Fibroblast of lung (primary cell): Measurements from ENCODE around the gene ARMC9. TPM values are rescaled to one million over a fixed set of nuclear protein-coding genes. Genes with fewer than 3 reads are reported as not detected.
A peak's percentile ranks its signal among the peaks of the same experiment; 100 is the strongest.

Experiments used
- DNase-seq, 2 donors: peaks; one replicate each; pipeline versions ENCODE4 v3.0.0 to v3.0.0-alpha.2; 2010; ENCODE audit warnings: low read depth in 2 of 2
- H2AFZ ChIP-seq: 2 replicates; pipeline ENCODE4 v1.5.1; 2012; ENCODE audit warnings: low read length, control low read depth, inconsistent platforms
- H3K27ac ChIP-seq: 2 replicates; pipeline ENCODE4 v1.5.1; 2011; ENCODE audit warnings: low read length, control low read depth; ENCODE audit not compliant: insufficient read depth
- H3K27me3 ChIP-seq: 2 replicates; pipeline ENCODE4 v1.5.1; 2011; ENCODE audit warnings: mild to moderate bottlenecking, low read length; ENCODE audit not compliant: control insufficient read depth, insufficient read depth
- H3K36me3 ChIP-seq: 2 replicates; pipeline ENCODE4 v1.5.1; 2011; ENCODE audit warnings: low read length; ENCODE audit not compliant: control insufficient read depth, insufficient read depth
- H3K4me1 ChIP-seq: 2 replicates; pipeline ENCODE4 v1.5.1; 2011; ENCODE audit warnings: low read length; ENCODE audit not compliant: control insufficient read depth, insufficient read depth; ENCODE audit errors: extremely low read depth
- H3K4me2 ChIP-seq: 2 replicates; pipeline ENCODE4 v1.5.1; 2011; ENCODE audit warnings: low read length, control low read depth; ENCODE audit not compliant: insufficient read depth; ENCODE audit errors: extremely low read depth
- H3K4me3 ChIP-seq, 4 experiments: fragments of 200-600 bp in 1 of 4; sonication (generic) in 1 of 4; replicated peaks in 1 of 4; 2 replicates each; pipeline ENCODE4 v1.5.1; 2011 to 2016; ENCODE audit warnings: low read length in 4 of 4, low read depth in 3 of 4, mild to moderate bottlenecking in 3 of 4, control low read depth in 2 of 4, inconsistent platforms in 1 of 4, mixed read lengths in 1 of 4; ENCODE audit not compliant: insufficient read depth in 1 of 4; ENCODE audit errors: control extremely low read depth in 1 of 4
- H3K79me2 ChIP-seq: 2 replicates; pipeline ENCODE4 v1.5.1; 2012; ENCODE audit warnings: mild to moderate bottlenecking, low read length, inconsistent platforms; ENCODE audit not compliant: control insufficient read depth, insufficient read depth
- H3K9ac ChIP-seq: 2 replicates; pipeline ENCODE4 v1.5.1; 2011; ENCODE audit warnings: mild to moderate bottlenecking, low read length, control low read depth; ENCODE audit not compliant: insufficient read depth
- H3K9me3 ChIP-seq: 2 replicates; pipeline ENCODE4 v1.5.1; 2012; ENCODE audit warnings: low read depth, low read length; ENCODE audit not compliant: control insufficient read depth, insufficient read depth
- H4K20me1 ChIP-seq: 2 replicates; pipeline ENCODE4 v1.5.1; 2011; ENCODE audit warnings: low read length; ENCODE audit not compliant: control insufficient read depth, insufficient read depth; ENCODE audit errors: extremely low read depth
- EZH2 ChIP-seq: IDR thresholded peaks from 2 replicates; pipeline ENCODE4 v1.5.1; 2012; ENCODE audit warnings: low read length, control low read depth, mild to moderate bottlenecking; ENCODE audit errors: missing control alignments
- polyA plus RNA-seq, 2 donors: library from polyadenylated mRNA; depleted of rRNA in 1 of 2; stranded (reverse) in 1 of 2; unstranded in 1 of 2; fragments of >200 nt; gene quantifications; 2 replicates each; pipeline ENCODE4 v1.2.1, GENCODE V29; 2011 to 2012; ENCODE audit warnings: missing spikeins in 1 of 2
- total RNA-seq: library from RNA; depleted of rRNA; stranded (reverse); fragments of >200 nt; gene quantifications from 2 replicates; pipeline ENCODE4 v1.2.1, GENCODE V29; 2014
- TF ChIP-seq, protein P1 (sequence below), 2 donors: IDR thresholded peaks in 1 of 2; conservative IDR thresholded peaks in 1 of 2; 1 replicate in 1 of 2; 2 replicates in 1 of 2; pipeline ENCODE4 v1.5.1; 2011 to 2012; ENCODE audit warnings: low read length in 2 of 2, control low read depth in 1 of 2, inconsistent platforms in 1 of 2, low read depth in 1 of 2, mild to moderate bottlenecking in 1 of 2

ARMC9 gene
- total and polyA plus RNA-seq, 2 donors (not counting 1 experiment from before 2014, with no cell fraction given), result 68.4 to 153 TPM

DNA sequence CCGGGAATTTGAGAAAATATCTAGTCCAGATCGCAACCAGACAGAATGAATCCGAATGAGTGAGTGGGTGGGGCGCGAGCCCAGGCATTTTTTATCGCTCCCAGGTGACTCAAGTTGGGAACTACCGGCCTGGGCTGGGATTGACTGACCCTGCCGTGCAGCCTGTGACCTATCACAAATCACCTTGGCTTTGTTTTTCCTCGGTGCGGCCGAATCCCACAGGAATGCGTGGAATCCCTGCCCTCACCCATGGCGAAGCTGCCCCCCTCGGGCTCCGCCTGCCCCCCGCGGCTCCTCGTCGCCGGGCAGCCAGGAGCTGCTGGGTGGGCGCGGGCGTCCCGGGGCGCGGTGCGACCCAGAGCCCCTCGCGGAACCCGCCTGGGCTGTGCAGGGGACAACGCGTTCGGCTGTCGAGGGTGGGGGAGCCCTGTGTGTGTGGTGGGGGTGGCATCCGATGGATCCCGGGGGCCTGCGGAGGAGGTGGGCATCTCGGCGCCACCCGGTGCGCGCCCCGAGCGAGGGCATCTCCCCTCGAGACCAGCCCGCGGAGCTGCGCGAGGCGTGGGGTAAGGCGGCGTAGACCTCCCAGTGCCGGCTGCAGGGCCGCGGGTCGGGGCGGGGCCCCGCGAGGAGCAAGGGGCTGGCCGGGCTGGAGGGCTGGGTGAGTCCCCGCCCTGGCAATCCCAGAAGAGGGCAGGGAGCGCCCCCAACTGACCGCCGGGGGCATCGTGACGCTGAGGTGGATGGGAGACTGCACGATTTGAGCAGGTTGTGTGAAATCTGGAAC lies 213.6 kb downstream of the ARMC9 start:
- H2AFZ ChIP-seq, result peak overlapping the region; percentile 40
- H3K9me3 ChIP-seq, result no peaks in the 10 kb centered on the region
- H3K27me3 ChIP-seq, result no peaks in the 10 kb centered on the region
- no peaks in the 10 kb centered on the region for H3K36me3 ChIP-seq
- no peaks in the 10 kb centered on the region for H3K79me2 ChIP-seq
- TF ChIP-seq EZH2, result no peak
- TF ChIP-seq, protein P1, sequence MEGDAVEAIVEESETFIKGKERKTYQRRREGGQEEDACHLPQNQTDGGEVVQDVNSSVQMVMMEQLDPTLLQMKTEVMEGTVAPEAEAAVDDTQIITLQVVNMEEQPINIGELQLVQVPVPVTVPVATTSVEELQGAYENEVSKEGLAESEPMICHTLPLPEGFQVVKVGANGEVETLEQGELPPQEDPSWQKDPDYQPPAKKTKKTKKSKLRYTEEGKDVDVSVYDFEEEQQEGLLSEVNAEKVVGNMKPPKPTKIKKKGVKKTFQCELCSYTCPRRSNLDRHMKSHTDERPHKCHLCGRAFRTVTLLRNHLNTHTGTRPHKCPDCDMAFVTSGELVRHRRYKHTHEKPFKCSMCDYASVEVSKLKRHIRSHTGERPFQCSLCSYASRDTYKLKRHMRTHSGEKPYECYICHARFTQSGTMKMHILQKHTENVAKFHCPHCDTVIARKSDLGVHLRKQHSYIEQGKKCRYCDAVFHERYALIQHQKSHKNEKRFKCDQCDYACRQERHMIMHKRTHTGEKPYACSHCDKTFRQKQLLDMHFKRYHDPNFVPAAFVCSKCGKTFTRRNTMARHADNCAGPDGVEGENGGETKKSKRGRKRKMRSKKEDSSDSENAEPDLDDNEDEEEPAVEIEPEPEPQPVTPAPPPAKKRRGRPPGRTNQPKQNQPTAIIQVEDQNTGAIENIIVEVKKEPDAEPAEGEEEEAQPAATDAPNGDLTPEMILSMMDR (conservative IDR thresholded peaks at IDR 0.05 in 1 of 2, IDR thresholded peaks at IDR 0.05 in 1 of 2; ENCODE audit: low read depth in 1 of 2, low read length in 2 of 2), result peak; percentile 86 to 87
- peak overlapping the region; percentile 35 to 71 (median 46) for H3K4me3 ChIP-seq
- H3K27ac ChIP-seq, result no peak overlapping the region
- no peaks in the 10 kb centered on the region for H4K20me1 ChIP-seq
- peak overlapping the region; percentile 70 for H3K4me2 ChIP-seq
- peak; percentile 72 to 75 for DNase-seq
- no peaks in the 10 kb centered on the region for H3K4me1 ChIP-seq
- peak overlapping the region; percentile 48 for H3K9ac ChIP-seq

DNA sequence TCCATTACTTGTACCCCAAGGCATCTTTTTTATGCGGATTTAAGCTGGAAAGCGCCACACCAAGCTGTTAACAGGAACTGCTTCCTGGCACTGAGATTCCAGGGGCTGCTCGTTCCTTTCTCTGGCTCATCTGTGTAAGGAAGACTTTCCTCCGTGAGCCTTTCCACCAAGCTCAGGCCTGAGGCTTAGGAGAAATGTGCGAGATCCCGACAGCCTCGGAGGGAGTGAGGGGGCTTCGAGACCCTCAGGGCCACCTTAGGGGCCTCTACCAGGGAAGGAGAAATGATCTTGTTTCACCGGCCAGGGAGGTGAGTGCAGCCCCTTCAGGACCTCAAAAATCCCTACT lies 214.2 kb downstream of the ARMC9 start:
- no peak overlapping the region for H3K4me2 ChIP-seq
- H3K9ac ChIP-seq, result no peak overlapping the region
- no peak for TF ChIP-seq EZH2
- TF ChIP-seq, protein P1 (conservative IDR thresholded peaks at IDR 0.05 in 1 of 2, IDR thresholded peaks at IDR 0.05 in 1 of 2; ENCODE audit: low read depth in 1 of 2, low read length in 2 of 2), result no peak
- no peaks in the 10 kb centered on the region for H3K4me1 ChIP-seq
- no peak for DNase-seq
- peak overlapping the region; percentile 76 for H2AFZ ChIP-seq
- no peak overlapping the region for H3K27ac ChIP-seq
- H4K20me1 ChIP-seq, result no peaks in the 10 kb centered on the region
- no peaks in the 10 kb centered on the region for H3K79me2 ChIP-seq
- H3K27me3 ChIP-seq, result no peaks in the 10 kb centered on the region
- no peaks in the 10 kb centered on the region for H3K9me3 ChIP-seq
- H3K36me3 ChIP-seq, result no peaks in the 10 kb centered on the region
- H3K4me3 ChIP-seq, result peak overlapping the region in 2 of 4 experiments; percentile 32 to 71

DNA sequence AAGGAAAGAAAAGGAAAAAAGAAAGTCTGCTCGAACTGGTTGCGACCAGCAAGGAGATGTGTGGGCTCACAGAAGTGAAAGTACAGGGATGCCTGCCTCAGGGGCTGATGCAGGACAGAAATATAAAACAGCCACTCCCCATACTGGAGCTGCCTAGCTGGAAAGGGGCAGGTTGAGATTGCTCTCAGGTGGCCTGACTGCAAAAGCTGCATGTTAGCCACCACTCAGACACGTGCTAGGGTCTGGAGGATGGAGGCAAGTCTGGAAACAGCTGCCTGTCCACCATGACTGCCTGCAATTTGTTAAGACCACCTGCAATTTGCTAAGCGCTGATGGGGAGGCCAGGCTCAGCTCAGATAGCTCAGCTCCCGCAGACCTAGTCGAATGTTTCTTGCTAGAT lies 215.0 kb downstream of the ARMC9 start:
- TF ChIP-seq, protein P1 (conservative IDR thresholded peaks at IDR 0.05 in 1 of 2, IDR thresholded peaks at IDR 0.05 in 1 of 2; ENCODE audit: low read depth in 1 of 2, low read length in 2 of 2), result no peak
- no peak for TF ChIP-seq EZH2
- no peaks in the 10 kb centered on the region for H3K36me3 ChIP-seq
- no peaks in the 10 kb centered on the region for H3K9me3 ChIP-seq
- H2AFZ ChIP-seq, result no peak overlapping the region
- H3K79me2 ChIP-seq, result no peaks in the 10 kb centered on the region
- H3K4me3 ChIP-seq, result no peak overlapping the region
- no peak for DNase-seq
- no peaks in the 10 kb centered on the region for H3K27me3 ChIP-seq
- H4K20me1 ChIP-seq, result no peaks in the 10 kb centered on the region
- no peak overlapping the region for H3K27ac ChIP-seq
- H3K9ac ChIP-seq, result no peak overlapping the region
- no peaks in the 10 kb centered on the region for H3K4me1 ChIP-seq
- H3K4me2 ChIP-seq, result no peak overlapping the region
